Measurements from ENCODE around the gene SLC12A5.

DNA sequence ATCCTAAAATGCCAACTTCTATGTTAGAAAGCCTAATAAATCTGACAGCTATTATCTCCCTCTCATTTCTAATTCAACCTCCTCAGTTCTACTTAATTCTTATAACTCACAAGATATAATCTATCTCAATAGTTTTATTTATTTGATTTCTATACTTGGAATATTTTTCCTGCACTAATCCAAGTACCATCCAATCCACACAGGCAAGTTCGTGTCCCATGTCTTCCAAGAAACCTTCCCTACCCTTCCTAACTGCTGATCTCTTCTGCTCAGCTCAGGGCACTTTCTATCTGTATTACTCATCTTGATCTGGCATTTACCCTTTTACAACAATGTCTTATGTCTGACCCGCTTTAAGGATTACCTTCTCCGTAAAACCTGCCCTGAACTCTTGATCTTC lies 42.6 kb downstream of the SLC12A5 start:
- TF ChIP-seq, protein P1, sequence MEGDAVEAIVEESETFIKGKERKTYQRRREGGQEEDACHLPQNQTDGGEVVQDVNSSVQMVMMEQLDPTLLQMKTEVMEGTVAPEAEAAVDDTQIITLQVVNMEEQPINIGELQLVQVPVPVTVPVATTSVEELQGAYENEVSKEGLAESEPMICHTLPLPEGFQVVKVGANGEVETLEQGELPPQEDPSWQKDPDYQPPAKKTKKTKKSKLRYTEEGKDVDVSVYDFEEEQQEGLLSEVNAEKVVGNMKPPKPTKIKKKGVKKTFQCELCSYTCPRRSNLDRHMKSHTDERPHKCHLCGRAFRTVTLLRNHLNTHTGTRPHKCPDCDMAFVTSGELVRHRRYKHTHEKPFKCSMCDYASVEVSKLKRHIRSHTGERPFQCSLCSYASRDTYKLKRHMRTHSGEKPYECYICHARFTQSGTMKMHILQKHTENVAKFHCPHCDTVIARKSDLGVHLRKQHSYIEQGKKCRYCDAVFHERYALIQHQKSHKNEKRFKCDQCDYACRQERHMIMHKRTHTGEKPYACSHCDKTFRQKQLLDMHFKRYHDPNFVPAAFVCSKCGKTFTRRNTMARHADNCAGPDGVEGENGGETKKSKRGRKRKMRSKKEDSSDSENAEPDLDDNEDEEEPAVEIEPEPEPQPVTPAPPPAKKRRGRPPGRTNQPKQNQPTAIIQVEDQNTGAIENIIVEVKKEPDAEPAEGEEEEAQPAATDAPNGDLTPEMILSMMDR (IDR thresholded peaks at IDR 0.05) = no peak
- TF ChIP-seq POLR2A (IDR thresholded peaks at IDR 0.05) = no peak

Measured in Peyer's patch (tissue), 4 donors.